Fibroblast of skin of back (primary cell): Measurements from ENCODE around the gene NOL3.

Source experiments
- DNase-seq: peaks from one replicate; pipeline ENCODE4 v3.0.0-alpha.2; 2013

Gene NOL3

DNA sequence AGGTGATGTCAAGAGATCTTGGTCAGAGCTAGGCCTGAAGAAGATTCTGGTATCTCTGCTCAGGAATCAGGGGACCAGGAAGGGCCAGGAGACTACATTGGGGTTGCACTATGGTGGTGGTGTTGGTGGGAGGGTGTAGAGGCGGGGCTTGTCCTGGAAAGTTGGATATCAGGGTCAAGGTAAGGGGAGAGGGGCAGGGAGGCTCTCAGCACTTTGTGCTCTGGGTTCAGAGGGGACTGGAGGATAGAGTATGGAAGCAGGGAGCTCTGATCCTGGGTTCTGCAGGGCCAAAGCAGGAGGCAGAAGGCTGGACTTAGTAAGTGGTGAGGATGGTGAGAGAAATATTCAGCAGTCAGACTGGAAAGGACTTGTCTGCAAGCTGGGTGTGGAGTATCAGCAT lies 3.0 kb downstream of the NOL3 start:
- no peak for DNase-seq

DNA sequence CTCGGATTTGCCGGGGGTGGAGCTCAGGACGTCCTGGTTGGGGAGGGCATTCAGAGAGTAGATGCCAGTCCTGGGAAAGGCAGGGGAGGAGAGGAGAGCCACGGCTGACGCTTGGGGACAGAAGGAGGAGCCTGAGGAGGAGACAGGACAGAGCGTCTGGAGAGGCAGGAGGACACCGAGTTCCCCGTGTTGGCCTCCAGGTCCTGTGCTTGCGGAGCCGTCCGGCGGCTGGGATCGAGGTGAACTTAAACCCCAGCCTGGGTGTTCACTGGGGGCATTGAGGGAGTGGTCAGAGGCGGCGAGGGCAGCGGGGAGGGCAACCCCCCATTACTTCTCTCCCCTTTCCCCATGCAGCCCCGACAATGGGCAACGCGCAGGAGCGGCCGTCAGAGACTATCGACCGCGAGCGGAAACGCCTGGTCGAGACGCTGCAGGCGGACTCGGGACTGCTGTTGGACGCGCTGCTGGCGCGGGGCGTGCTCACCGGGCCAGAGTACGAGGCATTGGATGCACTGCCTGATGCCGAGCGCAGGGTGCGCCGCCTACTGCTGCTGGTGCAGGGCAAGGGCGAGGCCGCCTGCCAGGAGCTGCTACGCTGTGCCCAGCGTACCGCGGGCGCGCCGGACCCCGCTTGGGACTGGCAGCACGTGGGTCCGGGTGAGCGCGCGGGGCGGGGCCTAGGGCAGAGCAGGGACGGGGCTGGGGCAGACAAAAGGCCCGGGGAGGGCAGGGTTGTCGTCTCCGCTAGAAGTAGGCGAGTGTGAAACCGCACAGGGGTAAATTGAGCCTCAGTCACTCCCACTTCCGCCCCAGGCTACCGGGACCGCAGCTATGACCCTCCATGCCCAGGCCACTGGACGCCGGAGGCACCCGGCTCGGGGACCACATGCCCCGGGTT lies 3.7 kb downstream of the NOL3 start:
- peak; percentile 84 for DNase-seq

DNA sequence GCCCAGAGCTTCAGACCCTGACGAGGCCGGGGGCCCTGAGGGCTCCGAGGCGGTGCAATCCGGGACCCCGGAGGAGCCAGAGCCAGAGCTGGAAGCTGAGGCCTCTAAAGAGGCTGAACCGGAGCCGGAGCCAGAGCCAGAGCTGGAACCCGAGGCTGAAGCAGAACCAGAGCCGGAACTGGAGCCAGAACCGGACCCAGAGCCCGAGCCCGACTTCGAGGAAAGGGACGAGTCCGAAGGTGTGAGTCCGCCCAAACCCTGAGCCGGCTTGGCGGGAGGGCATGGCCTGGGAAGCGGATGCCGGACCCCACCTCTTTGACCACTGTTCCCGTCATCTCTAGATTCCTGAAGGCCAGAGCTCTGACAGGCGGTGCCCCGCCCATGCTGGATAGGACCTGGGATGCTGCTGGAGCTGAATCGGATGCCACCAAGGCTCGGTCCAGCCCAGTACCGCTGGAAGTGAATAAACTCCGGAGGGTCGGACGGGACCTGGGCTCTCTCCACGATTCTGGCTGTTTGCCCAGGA lies 4.4 kb downstream of the NOL3 start:
- DNase-seq = no peak

DNA sequence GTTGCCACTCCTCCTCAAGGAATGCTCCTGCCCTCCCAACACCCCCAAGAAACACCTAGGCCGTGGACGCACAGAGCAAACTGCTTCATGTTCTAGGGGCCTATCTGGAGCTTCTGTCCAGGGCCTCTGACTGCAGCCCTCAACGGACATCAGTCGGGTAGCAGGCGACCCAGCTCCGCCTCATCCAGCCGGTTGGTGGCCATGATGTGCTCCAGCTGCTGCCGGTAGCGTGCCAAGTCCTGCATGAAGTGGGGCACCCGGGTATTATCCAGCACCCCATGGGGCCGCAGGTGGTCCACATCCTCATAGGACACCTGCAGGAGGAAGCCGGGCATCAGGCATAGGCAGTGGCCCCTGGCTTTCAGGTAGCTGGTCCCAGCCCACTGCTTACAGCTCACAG lies 6.3 kb downstream of the NOL3 start:
- no peak for DNase-seq

DNA sequence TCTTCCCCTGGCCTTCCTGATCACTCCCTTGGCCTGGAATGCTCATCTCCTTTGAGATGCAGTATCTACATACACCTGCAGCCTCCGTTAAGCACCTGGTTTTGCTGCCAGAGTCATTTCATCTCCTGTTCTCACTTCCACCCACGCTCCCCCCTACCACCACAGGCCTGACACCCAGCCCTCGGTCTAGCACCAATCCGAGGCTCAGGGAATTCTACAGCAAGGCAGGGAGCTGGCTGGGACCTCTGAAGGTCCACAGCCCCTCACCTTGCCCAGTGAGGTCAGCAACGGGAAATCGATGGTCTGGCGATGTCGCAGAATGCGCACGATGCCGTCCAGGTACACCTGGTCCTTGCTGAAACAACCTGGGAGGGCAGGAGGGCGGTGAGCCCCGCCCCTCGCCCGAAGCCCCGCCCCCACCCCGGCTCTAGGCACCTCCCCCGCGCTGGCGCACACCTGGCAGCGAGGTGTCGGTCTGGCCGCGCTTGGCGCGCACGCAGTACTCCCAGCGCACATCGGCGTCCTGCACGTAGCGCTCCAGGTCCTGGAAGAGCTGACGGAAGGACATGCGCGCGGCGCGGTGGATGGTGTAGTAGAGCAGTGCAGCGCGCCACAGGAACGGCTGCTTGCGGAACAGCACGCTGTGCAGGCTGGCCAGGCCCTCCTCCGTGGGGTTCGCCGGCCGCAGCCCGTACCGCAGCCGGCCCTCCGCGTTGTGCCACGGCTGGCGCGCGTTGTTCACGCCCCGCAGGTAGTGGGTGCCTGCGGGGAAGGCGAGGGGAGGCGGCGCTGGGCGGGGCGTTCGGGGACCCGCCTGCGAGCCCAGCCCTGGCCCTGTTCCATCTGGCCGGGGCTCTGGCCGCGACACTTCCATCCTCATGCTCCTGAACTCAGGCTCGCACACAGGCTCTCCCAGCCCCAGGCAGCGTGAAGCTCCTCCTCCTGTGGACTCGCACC lies 7.7 kb downstream of the NOL3 start:
- peak; percentile 42 for DNase-seq

DNA sequence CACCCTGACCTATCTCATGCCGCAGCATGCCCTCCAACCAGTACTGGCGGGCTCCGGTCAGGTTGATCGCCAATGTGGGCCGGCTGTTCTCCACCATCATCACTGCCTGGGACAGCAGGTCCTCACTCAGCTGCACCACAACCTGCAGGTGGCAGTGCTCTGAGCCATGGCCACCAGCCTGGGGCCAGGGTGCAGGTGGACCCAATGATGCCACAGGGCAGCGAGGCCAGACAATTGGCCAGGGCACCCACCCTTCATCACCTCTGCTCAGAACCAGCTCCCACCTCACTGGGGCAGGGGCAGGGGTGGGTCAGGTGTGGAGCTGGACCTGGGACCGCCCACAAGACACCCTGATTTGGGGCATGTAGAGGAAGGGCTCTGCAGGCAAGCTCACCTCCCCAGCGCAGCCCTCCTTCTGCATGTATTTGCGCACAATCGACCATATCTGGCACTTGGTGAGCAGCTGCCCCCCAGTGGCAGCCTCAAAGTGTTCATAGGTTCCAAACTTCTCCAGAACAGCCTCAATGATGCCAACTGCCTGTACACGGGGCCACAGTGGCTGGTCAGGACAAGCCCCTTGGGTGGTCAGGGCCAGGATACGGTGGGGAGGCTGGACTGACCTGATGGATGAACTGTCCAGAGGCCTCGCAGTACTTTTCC lies 9.2 kb downstream of the NOL3 start:
- no peak for DNase-seq

DNA sequence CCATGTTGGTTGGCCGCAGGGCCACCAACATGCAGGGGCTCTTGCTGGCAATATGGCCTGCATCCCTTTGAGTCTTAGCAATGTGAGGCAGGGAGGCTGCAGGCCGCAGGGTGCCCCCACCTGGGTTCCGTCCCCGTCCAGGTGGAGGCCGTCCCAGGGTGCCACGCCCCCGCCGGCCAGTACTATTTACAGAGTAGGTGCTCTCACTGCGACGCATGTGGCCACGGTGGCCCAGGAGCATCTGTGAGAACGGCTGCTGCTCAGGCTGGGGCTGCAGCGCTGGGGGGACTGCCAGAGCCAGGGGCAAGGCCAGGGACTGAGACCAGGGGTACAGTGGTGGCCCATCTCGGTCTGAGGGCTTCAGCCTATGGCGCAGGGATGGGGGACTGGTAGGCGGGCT lies 9.8 kb downstream of the NOL3 start:
- DNase-seq = no peak

DNA sequence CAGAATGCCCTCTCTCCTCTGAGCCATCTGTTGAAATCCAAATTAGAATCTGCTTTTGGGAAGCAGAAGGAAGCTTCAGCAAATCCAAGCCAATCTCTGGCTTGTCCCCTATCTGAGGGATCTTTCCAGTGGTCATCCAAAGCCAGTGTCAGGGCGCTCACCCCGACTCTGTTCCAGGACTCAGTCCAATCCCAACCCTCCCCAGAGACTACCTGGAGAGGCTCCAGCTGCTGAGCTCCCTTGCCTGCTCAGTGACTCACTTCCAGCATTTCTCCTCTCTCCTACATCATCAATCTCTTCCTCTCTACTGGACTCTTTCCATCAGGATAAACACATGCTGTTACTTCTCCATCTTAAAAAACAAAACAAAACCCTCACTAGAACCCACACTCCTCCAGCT lies 11.0 kb downstream of the NOL3 start:
- DNase-seq = peak; percentile 70

DNA sequence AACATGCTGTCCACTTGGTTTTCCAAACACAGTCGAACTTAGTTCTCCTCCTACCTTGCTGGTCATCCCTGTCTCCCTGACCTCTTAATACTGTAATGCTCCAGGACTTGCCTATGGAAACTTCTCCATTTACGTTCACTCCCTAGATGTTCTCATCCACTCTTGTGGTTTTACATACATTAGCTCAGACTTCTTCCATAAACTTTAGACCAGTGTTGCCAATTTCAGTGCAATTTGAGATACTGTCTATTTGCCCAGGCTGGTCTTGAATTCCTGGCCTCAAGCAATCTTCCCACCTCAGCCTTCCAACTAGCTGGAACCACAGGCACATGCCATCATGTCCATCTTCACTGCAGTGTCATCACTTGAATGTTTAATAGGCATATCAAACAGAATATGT lies 11.9 kb downstream of the NOL3 start:
- DNase-seq = no peak

DNA sequence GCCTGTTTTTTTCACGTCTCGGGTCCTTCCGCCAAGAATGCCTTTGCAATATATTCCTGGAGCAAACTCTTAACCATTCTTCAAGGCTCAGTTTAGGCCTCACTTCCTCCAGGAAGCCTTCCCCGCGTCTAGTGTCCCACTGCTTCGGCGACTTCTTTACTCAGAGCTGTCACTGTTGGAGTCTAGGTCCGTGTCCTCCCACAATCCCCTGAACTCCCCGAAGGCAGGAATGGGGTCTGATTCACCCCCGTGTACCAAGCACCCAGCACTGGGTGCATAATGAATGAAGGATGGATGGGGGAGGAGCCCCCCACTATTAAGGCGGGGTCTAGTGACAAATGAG lies 12.9 kb downstream of the NOL3 start:
- no peak for DNase-seq

DNA sequence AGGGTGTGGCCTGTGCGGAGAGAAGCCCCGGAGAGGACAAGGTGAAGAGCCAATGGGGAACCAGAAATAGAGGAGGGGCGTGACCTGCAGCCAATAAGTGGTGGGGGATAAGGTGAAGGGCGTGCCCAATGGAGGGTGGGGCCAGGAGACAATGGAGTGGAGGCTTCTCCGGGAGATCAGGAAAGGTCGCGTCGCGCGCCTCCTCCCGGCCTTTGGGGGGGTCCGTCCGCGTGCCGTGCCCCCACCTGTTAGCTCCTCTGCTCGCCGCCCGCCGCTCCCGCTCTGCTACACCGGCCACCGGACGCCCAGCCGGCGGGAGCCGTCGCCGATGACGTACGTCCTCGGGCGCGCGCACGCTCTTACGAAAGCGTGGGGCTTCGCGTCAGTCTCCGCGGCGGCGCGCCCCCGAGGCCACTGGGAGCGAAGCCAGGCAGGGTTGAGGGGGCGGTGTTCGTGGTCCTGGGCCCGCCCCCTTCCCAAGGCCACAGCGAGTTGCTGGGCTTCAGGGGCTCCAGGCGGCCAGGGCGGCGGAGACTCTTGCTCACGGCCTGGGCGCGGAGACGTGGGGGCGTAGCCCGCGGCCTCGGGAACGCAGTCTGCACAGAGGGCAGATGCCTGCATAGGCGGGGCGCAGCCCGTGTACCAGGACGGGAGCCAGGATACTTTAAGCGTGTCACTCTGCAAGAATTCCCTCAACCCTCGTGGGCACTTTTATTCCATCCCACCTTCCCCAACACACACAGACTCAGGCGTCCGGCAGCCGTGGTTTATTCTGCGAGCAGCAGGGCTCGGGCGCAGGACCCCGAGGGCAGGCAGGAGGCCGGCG lies 13.5 kb downstream of the NOL3 start, which contains the start of gene MATCAP1:
Gene MATCAP1 (minus strand): TSS at position 337 of the 826 bp plus-strand sequence. CDS start 3,353 bp downstream, outside the sequence.
- DNase-seq = peak; percentile 98

DNA sequence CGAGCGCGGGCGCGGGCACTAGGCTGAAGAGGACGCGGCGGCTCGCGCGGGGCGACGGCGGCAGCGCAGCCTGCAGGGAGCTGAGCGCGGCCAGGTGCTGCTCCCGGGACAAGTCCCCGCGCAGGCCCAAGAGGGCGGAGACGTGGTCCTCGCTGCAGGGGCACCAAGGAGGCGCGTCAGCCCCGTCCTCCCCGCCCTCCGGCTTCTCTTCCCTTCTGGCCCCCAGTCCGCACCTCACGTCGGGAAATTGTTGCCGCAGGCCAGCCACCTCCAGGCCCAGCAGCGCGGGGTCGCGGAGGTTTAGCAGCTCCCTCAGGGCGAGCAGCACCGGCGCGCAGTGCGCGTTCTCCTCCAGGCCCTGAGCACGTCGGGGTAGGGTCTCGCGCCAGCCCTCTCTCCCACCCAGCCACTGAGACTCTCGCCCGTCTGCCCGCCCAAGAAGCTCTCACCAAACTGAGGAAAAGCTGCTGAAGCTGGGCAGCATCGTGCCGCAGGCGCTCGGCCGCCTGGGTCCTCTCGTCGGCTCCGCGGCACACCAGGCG lies 14.2 kb downstream of the NOL3 start:
- DNase-seq = no peak

DNA sequence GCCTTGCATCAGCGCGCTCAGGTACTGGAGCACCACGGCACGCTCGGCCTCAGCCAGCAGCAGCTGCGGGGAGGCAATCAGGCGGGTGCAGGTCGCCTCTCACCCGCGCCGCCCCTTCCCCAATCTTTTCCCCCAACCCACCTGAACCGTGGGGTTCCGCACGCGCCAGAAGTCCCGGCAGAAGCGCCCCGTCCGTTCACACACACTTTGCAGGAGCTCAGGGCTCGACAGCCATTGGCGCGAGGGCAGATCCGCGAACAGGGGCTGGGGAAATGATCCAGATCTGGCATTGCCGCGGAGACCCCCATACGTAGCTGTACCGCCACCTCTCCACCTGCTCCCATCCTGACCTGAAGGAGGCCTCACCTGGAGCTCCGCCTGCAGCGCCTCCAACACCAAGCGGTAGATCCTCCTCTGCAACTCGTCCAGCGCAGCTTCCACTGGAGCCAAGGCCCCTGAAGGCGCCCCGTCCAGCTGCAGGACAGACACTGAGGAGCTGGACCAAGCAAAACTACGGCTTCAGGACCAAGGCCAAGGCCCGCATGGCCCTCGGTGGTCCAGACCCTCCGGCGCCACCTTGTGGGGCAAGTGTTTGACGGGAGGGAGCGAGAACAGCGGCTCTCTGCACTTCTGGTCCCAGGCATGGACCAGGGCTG lies 14.8 kb downstream of the NOL3 start:
- peak; percentile 86 for DNase-seq

DNA sequence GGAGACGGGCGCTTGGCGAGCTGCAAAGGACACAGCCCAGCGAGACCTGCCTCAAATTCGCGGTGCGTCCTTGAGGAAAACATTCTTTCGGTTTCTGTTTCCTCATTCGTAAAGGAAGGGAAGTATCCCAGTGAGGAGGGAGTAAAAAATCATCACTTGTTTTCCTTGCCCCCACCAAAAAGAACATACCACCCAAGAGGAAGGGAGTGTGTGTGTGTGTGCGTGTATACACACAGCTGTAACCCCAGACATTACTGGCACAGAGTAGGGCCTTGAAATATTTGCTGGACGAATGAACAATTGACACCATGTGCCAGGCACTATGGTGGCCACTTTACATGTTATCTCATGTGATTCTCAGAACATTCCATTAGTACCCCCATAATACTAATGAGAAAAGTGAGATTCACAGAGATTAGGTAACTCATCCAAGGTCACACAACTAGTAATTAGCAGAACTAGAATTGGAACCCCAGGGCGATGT lies 15.4 kb downstream of the NOL3 start:
- DNase-seq = no peak

DNA sequence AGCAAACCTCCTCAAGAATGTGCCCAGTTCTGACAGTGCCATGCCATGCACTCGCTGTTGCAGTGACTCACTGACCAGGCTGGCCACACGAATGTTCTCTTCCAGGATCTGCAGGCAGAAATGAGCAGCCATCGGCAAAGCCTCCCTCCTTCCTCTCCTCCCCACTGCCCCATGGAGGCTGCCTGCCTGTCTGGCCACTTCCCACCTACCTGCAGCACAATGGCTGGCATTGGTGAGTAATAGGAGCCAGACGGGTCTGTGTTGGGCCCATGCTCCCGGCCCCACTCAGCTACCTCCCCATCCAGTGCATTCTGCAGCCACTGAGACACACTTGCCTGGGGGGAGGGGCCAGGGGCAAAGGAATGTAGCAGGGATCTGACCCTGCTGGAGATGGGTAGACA lies 16.2 kb downstream of the NOL3 start:
- peak; percentile 44 for DNase-seq

DNA sequence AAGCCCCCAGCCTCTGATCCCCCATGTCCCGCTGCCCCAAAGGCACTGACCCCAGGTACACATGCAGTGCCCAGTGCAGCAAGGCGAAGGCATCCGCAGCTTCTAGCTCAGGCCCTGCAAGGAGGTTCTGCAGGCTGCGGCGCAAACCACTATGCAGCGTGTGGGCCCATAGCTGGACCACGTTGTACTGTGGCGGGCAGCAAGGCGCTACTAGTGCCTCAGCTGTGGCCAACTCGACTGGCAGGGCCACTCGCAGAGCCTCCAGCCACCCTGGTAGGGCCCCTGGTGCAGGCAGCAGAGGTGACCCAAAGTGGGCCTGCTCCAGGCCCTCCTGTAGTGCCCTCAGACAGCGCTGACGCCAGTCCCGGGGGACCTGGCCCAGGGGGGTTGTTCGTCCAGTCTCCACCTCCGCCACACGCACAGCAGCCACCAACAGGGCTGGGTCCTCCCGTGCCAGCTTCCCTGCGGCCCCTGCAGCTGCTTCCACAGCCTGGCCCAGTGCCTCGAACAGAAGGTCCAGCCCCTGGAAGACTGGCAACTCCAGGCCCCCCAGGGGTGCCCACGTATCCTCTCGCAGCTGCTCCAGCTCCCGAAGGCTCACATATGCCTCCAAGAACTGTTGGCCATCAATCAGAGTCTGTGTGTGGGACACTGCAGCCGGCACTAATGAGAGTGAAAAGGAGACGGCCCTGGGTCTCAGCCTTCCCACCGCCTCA lies 17.0 kb downstream of the NOL3 start:
- DNase-seq = no peak

DNA sequence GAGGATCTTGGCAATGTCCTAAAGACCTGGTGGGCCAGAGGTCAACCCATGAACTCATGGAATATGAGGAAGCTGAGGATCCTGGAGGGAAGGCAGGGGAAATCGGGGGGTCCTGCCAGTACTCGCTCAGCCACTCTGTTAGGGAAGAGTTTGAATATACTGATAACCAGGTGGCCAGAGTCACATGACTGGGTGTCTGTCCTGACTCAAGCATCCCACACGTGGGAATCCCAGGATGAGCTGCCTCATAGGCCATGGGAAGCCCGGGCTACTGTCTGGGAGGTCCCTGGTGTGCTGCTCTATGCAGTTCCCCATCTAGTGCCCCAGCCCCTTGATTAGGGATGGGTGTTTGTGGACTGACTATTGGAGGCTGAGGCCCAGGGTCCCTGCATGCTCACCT lies 18.0 kb downstream of the NOL3 start:
- DNase-seq = no peak

DNA sequence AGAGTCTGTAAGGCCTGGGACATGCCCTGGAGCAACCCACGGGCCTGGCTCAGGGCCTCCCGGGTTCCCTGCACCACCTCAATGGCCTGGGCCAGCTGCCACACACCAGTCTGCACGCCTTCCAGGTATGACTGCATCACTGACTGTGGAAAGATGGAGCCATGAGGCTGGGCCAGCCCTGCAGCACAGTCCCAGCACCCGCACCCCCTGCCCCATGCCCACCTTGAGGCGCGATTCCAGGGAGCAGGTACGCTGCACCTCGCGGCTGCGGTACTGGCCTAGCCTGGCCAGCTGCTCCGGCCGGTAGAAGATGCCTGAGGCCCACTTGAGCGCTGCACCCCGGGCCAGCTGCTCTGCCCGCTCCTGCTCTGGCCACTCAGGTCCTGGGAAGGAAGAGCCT lies 18.5 kb downstream of the NOL3 start:
- no peak for DNase-seq

DNA sequence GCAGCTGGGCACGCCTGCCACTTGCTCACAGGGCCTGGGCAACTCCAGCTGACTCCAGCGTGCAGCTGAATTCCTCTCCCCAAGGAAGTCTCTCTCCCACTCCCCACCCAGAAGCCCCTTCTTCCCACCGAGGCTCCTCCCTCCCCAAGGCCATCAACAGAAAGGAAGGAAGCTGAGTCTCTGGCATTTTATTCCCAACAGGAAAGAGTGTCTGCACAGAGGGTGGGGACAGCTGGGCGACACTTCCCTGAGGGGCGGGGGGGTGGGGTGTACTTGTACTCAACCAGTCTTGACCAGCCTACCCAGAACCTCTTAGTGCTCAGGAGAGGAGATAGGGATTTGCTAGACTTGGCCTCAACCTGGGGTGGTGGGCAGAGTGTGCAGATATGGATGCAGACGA lies 19.7 kb downstream of the NOL3 start, which contains the start of gene EXOC3L1:
Gene EXOC3L1 (minus strand): TSS at position 96 of the 400 bp plus-strand sequence. CDS start 460 bp downstream, outside the sequence.
- no peak for DNase-seq
